ENCODE data around the gene CDSN. TPM values are rescaled to one million over a fixed set of nuclear protein-coding genes. Genes with fewer than 3 reads are reported as not detected.
A peak's percentile ranks its signal among the peaks of the same experiment; 100 is the strongest.

Gene CDSN
- total RNA-seq, 1 experiment from 2014 or later, result not detected

GRCh38 chr6:31149827-31150447 lies 29.7 kb upstream of the CDSN start:
- no peak for DNase-seq (ENCODE audit: low spot score)
- in situ Hi-C loops (cut with HindIII; ENCODE audit: low sequenced_read_pairs), result no loop called here

- in situ Hi-C loops (cut with HindIII; ENCODE audit: low sequenced_read_pairs), result no loop called here
- no peak for DNase-seq (ENCODE audit: low spot score)
These were observed 25.1 kb upstream of the CDSN start for GRCh38 chr6:31145386-31145785.

- DNase-seq (ENCODE audit: low spot score), result no peak
- in situ Hi-C loops (cut with HindIII; ENCODE audit: low sequenced_read_pairs), result no loop called here
These were observed 24.7 kb upstream of the CDSN start for GRCh38 chr6:31144970-31145340.

- no peak for DNase-seq (ENCODE audit: low spot score)
- in situ Hi-C loops (cut with HindIII; ENCODE audit: low sequenced_read_pairs), result no loop called here
These were observed 24.2 kb upstream of the CDSN start for GRCh38 chr6:31144296-31144969.

GRCh38 chr6:31143148-31143547 lies 22.9 kb upstream of the CDSN start:
- DNase-seq (ENCODE audit: low spot score), result no peak
- in situ Hi-C loops (cut with HindIII; ENCODE audit: low sequenced_read_pairs), result no loop called here

DNA sequence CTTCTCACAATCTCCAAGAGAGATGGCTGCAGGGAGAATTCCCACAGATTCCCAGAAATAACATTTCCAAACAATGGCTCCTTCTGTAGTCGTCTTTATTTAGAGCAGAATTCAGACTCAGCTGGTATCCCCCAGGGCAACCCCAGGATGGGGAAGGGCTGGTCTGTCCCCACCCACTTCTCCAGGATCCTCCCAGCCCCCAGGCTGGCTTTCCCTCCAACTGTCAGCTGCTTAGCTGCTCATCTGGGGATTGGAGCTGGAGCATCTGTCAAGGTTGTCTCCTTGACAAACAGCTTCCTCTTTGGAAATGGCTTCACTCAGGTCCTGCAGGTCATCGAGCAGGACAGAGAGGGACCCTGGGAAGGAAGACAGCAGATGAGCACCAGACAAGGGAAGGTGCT lies 22.1 kb upstream of the CDSN start:
- no peak for DNase-seq (ENCODE audit: low spot score)
- in situ Hi-C loops (cut with HindIII; ENCODE audit: low sequenced_read_pairs), result no loop called here

- in situ Hi-C loops (cut with HindIII; ENCODE audit: low sequenced_read_pairs), result no loop called here
These were observed 20.4 kb upstream of the CDSN start for GRCh38 chr6:31140643-31141042.

GRCh38 chr6:31139599-31139998 lies 19.4 kb upstream of the CDSN start:
- in situ Hi-C loops (cut with HindIII; ENCODE audit: low sequenced_read_pairs), result no loop called here
- DNase-seq (ENCODE audit: low spot score), result no peak

More at GRCh38 chr6:31140643-31141042, 20.4 kb upstream of the CDSN start:
- no peak for DNase-seq (ENCODE audit: low spot score)

DNA sequence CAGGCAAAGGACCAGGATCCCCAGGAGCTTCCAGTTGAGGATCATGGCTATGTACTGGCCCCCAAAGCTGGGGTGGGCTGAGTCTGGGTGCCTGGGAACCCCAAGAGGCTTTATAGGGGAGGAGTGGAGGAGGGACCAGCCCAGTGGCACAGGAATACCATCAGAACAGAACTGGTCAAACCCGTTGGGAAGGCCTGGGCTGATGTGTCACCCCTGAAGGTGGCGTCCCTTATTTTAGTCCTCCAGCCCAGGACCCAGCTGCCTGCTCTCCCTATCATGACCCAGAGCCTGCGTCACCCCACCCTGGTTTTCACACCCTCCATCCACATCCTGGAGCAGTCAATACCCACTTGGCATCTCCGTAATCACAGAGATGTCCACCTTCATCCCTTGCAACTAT lies 18.7 kb upstream of the CDSN start, which contains the start of gene PSORS1C2:
Gene PSORS1C2 (minus strand): TSS at position 85 of the 400 bp plus-strand sequence. CDS start 40 bp downstream, at position 45.
- in situ Hi-C loops (cut with HindIII; ENCODE audit: low sequenced_read_pairs), result no loop called here
- no peak for DNase-seq (ENCODE audit: low spot score)

DNA sequence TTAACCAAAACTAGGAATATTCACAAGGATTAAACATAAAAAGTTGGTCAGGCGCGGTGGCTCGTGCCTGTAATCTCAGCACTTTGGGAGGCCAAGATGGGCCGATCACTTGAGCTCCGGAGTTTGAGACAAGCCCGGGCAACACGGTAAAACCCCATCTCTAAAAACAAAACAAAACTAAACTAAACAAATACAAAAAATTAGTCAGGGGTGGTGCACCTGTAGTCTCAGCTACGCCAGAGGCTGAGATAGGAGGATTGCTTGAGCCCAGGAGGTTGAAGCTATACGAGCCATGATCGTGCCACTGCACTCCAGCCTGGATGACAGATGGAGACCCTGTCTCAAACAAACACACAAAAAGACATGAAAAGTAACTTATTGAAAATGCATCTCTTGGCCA lies 15.5 kb upstream of the CDSN start:
- DNase-seq (ENCODE audit: low spot score), result no peak
- in situ Hi-C loops (cut with HindIII; ENCODE audit: low sequenced_read_pairs), result no loop called here

GRCh38 chr6:31132806-31133205 lies 12.6 kb upstream of the CDSN start:
- in situ Hi-C loops (cut with HindIII; ENCODE audit: low sequenced_read_pairs), result no loop called here
- no peak for DNase-seq (ENCODE audit: low spot score)

- in situ Hi-C loops (cut with HindIII; ENCODE audit: low sequenced_read_pairs), result no loop called here
These were observed 11.3 kb upstream of the CDSN start for GRCh38 chr6:31131595-31131994.

GRCh38 chr6:31130751-31131150 lies 10.5 kb upstream of the CDSN start:
- no peak for DNase-seq (ENCODE audit: low spot score)
- in situ Hi-C loops (cut with HindIII; ENCODE audit: low sequenced_read_pairs), result no loop called here

More at GRCh38 chr6:31131595-31131994, 11.3 kb upstream of the CDSN start:
- DNase-seq (ENCODE audit: low spot score), result no peak

GRCh38 chr6:31129130-31129529 lies 8.9 kb upstream of the CDSN start:
- in situ Hi-C loops (cut with HindIII; ENCODE audit: low sequenced_read_pairs), result no loop called here

GRCh38 chr6:31128093-31128676 lies 7.9 kb upstream of the CDSN start:
- in situ Hi-C loops (cut with HindIII; ENCODE audit: low sequenced_read_pairs), result no loop called here
- peak; percentile 82 for DNase-seq (ENCODE audit: low spot score)

More at GRCh38 chr6:31129130-31129529, 8.9 kb upstream of the CDSN start:
- DNase-seq (ENCODE audit: low spot score), result no peak

DNA sequence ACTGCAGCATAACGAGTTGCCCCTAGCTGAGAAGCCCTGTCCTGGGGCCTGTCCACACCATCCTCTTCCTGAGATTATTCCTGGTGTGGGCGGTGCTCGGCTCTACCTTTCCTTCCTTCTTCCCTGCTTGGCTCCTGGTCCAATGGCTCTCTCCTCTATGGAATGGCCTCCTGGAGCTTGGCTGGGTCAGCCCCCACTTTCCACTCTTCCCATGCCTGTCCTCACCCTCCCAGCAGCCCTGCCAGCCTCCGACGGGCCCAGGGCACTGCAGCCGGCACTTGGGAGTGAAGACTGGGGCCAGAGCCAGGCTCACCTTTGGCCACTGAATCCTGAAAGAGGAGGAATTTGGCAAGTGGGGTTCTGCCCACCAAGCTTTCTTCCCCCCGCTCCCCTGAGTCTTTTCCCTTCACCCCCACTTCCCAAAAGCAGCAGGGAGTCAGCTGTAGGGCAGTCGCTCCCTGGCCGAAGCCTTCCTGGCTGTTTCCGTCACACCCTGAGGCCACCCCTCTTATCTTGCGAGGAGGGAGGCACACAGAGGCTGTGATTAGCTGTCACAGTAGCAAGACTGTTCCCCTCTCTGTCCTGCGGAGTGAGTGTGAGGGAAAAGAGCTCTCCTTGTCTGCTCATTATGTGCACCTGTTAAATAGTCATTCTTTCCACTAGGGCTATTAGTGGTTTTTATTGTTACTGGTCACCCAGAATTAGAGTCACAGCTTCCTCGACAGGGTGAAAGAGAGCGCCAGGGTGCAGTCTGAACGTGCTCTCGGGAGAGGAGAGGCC lies 6.3 kb upstream of the CDSN start:
- in situ Hi-C loops (cut with HindIII; ENCODE audit: low sequenced_read_pairs), result no loop called here
- DNase-seq (ENCODE audit: low spot score), result no peak

GRCh38 chr6:31125586-31126363 lies 5.5 kb upstream of the CDSN start:
- in situ Hi-C loops (cut with HindIII; ENCODE audit: low sequenced_read_pairs), result no loop called here
- DNase-seq (ENCODE audit: low spot score), result no peak

GRCh38 chr6:31125162-31125561 lies 4.9 kb upstream of the CDSN start:
- in situ Hi-C loops (cut with HindIII; ENCODE audit: low sequenced_read_pairs), result no loop called here

More at GRCh38 chr6:31125162-31125561, 4.9 kb upstream of the CDSN start:
- DNase-seq (ENCODE audit: low spot score), result no peak

Measured in G401 (cell line).